WERI-Rb-1 (cell line): Measurements from ENCODE around the gene SPRED1.

Experiments used
- DNase-seq: peaks from one replicate; pipeline ENCODE4 v3.0.0-alpha.2; 2020
- H3K27ac ChIP-seq: fragments of 250-450 bp; sonication (Bioruptor Pico); 2 replicates; pipeline ENCODE4 v1.5.1; 2020; ENCODE audit warnings: mild to moderate bottlenecking, moderate library complexity
- H3K27me3 ChIP-seq: fragments of 250-450 bp; sonication (Bioruptor Pico); 2 replicates; pipeline ENCODE4 v1.5.1; 2021; ENCODE audit warnings: mild to moderate bottlenecking, low read depth, moderate library complexity; ENCODE audit not compliant: insufficient read depth, severe bottlenecking
- H3K36me3 ChIP-seq: fragments of 250-450 bp; sonication (Bioruptor Pico); 2 replicates; pipeline ENCODE4 v1.5.1; 2020; ENCODE audit warnings: mild to moderate bottlenecking, moderate library complexity
- H3K4me3 ChIP-seq: 2 replicates; pipeline ENCODE4 v1.5.1; 2011; ENCODE audit warnings: low read depth, mild to moderate bottlenecking, control low read depth, low read length
- H3K9me3 ChIP-seq: fragments of 250-450 bp; sonication (Bioruptor Pico); 2 replicates; pipeline ENCODE4 v1.5.1; 2021; ENCODE audit warnings: mild to moderate bottlenecking, moderate library complexity; ENCODE audit not compliant: severe bottlenecking
- TF ChIP-seq, protein P1 (sequence below): IDR thresholded peaks from 2 replicates; pipeline ENCODE4 v1.5.1; 2011; ENCODE audit warnings: low read depth, mild to moderate bottlenecking, control low read depth, inconsistent platforms, low read length

Gene SPRED1

GRCh38 chr15:38307861-38308641, 55.4 kb downstream of the SPRED1 start:
- TF ChIP-seq, protein P1, sequence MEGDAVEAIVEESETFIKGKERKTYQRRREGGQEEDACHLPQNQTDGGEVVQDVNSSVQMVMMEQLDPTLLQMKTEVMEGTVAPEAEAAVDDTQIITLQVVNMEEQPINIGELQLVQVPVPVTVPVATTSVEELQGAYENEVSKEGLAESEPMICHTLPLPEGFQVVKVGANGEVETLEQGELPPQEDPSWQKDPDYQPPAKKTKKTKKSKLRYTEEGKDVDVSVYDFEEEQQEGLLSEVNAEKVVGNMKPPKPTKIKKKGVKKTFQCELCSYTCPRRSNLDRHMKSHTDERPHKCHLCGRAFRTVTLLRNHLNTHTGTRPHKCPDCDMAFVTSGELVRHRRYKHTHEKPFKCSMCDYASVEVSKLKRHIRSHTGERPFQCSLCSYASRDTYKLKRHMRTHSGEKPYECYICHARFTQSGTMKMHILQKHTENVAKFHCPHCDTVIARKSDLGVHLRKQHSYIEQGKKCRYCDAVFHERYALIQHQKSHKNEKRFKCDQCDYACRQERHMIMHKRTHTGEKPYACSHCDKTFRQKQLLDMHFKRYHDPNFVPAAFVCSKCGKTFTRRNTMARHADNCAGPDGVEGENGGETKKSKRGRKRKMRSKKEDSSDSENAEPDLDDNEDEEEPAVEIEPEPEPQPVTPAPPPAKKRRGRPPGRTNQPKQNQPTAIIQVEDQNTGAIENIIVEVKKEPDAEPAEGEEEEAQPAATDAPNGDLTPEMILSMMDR = no peak
- Histone ChIP-seq H3K27me3 (no peaks in the 10 kb centered on the region), H3K9me3 (no peaks in the 10 kb centered on the region), H3K4me3 (no peak overlapping the region), H3K36me3 (no peaks in the 10 kb centered on the region), H3K27ac (no peak overlapping the region)
- no peak for DNase-seq

DNA sequence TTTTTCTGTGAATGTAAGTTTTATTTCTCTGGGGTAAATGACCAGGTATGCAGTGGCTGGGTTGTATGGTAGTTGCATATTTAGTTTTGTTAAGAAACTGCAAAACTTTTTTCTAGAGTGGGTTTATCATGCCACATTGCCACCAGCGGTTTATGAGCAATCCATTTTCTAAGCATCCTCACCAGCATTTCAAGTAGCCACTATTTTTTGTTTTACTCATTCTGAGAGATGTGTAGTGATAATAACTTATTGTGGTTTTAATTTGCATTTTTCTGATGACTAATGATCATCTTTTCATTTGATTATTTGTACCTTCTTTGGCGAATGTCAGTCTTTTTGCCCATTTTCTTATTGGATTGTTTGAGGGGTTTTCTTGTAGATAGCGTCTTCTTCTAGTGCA, 56.2 kb downstream of the SPRED1 start:
- TF ChIP-seq, protein P1 = no peak
- no peak for DNase-seq
- Histone ChIP-seq H3K36me3 (no peaks in the 10 kb centered on the region), H3K27me3 (no peaks in the 10 kb centered on the region), H3K27ac (no peak overlapping the region), H3K9me3 (no peaks in the 10 kb centered on the region), H3K4me3 (no peak overlapping the region)

GRCh38 chr15:38312190-38312589, 59.6 kb downstream of the SPRED1 start:
- TF ChIP-seq, protein P1 = no peak
- no peaks in the 10 kb centered on the region for H3K36me3 ChIP-seq

GRCh38 chr15:38316311-38316710, 63.7 kb downstream of the SPRED1 start:
- no peaks in the 10 kb centered on the region for H3K36me3 ChIP-seq
- TF ChIP-seq, protein P1 = no peak
- H3K4me3 ChIP-seq = no peak overlapping the region
- no peak overlapping the region for H3K27ac ChIP-seq
- H3K9me3 ChIP-seq = no peaks in the 10 kb centered on the region
- no peaks in the 10 kb centered on the region for H3K27me3 ChIP-seq
- DNase-seq = no peak

More at GRCh38 chr15:38312190-38312589, 59.6 kb downstream of the SPRED1 start:
- Histone ChIP-seq H3K4me3 (no peak overlapping the region), H3K9me3 (no peaks in the 10 kb centered on the region), H3K27ac (no peak overlapping the region), H3K27me3 (no peaks in the 10 kb centered on the region)
- DNase-seq = no peak

DNA sequence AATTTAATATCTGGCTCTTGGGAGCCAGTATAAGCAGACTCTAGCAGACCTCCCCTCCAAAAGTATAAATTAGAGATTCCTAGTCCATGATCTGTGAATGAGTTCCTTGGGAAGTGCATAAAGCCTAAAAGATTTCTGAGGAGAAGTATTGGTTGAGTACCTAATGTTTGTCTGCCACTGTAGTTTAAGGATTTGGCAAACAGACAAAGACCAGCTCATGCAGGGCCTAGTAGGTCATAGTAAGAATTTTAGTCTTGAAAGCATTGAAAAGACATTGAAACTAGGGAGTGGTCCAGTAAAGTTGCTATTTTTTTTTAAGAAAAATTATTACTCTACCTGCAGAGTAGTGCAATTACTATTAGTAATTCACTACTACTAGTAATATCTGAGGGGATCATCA, 67.5 kb downstream of the SPRED1 start:
- DNase-seq = no peak
- Histone ChIP-seq H3K27me3 (no peaks in the 10 kb centered on the region), H3K36me3 (no peaks in the 10 kb centered on the region)

More for the DNA sequence above, 67.5 kb downstream of the SPRED1 start:
- TF ChIP-seq, protein P1 = no peak
- Histone ChIP-seq H3K9me3 (no peaks in the 10 kb centered on the region), H3K4me3 (no peak overlapping the region), H3K27ac (no peak overlapping the region)
